ENCODE data around the gene PEX10. TPM values are rescaled to one million over a fixed set of nuclear protein-coding genes. Genes with fewer than 3 reads are reported as not detected.

The PEX10 gene
- total and polyA plus RNA-seq, 10 of the 15 experiments (the other 5 are each of a cell fraction or from before 2014, with no cell fraction given): 0.24 to 24.9 (median 16.8) TPM; not detected in 1

DNA sequence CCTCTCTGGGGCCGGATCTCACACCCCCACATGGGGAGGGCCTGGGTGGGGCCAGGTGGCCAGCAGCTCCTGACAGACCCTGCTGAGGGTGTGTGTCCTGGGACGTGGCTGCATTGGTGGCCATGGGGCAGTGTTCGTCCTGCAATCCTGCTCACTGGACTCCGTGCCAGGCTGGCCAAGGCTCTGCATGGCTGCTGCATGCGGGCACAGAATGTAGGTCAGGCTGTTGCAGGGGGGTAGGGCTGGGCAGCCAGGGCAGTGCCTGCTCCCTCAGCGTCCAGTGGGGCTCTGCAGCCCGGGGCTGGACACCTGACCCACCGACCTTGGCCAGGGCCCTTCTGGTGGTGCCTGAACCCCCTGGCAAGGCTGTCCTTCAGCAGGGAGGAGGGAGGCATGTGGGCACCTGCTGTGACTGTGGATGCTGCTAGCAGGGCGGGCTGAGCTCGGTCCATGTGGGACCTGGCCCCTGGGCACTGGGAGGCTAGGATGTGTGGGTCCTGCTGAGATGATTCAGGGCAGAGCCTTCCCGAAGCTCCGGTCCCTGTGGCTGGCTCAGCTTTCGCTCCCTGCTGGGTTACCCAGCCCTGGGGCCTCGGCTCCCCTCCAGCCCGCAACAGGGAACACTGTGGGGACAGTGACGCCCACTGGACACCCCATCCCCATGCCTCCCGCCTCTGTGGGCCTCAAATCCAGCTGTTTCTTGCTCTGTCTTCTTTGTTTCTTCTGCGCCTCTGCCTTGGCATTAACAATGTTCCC is 48.8 kb upstream of the PEX10 start:
- no peak overlapping the region for H2AFZ ChIP-seq (ENCODE audit: control insufficient read depth, low read depth, low read length)
- DNase-seq (ENCODE audit: low read depth, low spot score) (no peak), ATAC-seq (no peak), FAIRE-seq (no peak)
- H3K27ac ChIP-seq (ENCODE audit: control insufficient read depth, insufficient read depth): no peak overlapping the region
- ChIA-PET RAD21 (ENCODE audit: unreplicated experiment) (no interaction called here), POLR2A (no interaction called here), SMC1A (ENCODE audit: uncharacterized antibody, unreplicated experiment) (no interaction called here), CTCF (interaction anchor here (1.4 kb wide), 1 partner anchor 86 kb away, joined by 4 read pairs; no protein-coding TSS in a partner anchor)
- H3K9ac ChIP-seq (ENCODE audit: control insufficient read depth, insufficient read depth, low read length): no peak overlapping the region
- H3K79me2 ChIP-seq (ENCODE audit: control insufficient read depth, insufficient read depth, low read length): no peaks in the 10 kb centered on the region
- no peak for TF ChIP-seq FOXM1 (IDR thresholded peaks at IDR 0.05; ENCODE audit: low read depth, low read length)
- TF ChIP-seq CHD4 (IDR thresholded peaks at IDR 0.05): no peak
- no peak for TF ChIP-seq ETV6 (conservative IDR thresholded peaks at IDR 0.05 in 1 of 2, IDR thresholded peaks at IDR 0.05 in 1 of 2; ENCODE audit: borderline replicate concordance in 1 of 2, low read depth in 1 of 2)
- TF ChIP-seq, protein P1, sequence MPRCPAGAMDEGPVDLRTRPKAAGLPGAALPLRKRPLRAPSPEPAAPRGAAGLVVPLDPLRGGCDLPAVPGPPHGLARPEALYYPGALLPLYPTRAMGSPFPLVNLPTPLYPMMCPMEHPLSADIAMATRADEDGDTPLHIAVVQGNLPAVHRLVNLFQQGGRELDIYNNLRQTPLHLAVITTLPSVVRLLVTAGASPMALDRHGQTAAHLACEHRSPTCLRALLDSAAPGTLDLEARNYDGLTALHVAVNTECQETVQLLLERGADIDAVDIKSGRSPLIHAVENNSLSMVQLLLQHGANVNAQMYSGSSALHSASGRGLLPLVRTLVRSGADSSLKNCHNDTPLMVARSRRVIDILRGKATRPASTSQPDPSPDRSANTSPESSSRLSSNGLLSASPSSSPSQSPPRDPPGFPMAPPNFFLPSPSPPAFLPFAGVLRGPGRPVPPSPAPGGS (IDR thresholded peaks at IDR 0.05; ENCODE audit: borderline replicate concordance, insufficient read depth, low read depth, low read length, poor library complexity, severe bottlenecking): no peak
- TF ChIP-seq ZNF274 (IDR thresholded peaks at IDR 0.05; ENCODE audit: insufficient read depth, insufficient read length): no peak
- TF ChIP-seq ZSCAN29 (IDR thresholded peaks at IDR 0.05): no peak
- TF ChIP-seq NRF1 (conservative IDR thresholded peaks at IDR 0.05; ENCODE audit: low read depth, low read length): no peak
- no peak for TF ChIP-seq SMAD1 (IDR thresholded peaks at IDR 0.05; ENCODE audit: low read depth, partially characterized antibody)
- TF ChIP-seq RUNX3 (IDR thresholded peaks at IDR 0.05; ENCODE audit: low read length): no peak
- no peak for TF ChIP-seq MEF2B (IDR thresholded peaks at IDR 0.05; ENCODE audit: partially characterized antibody, poor library complexity, severe bottlenecking)
- no peak for TF ChIP-seq MXI1 (IDR thresholded peaks at IDR 0.05; ENCODE audit: low read depth, low read length)
- TF ChIP-seq, protein P2, sequence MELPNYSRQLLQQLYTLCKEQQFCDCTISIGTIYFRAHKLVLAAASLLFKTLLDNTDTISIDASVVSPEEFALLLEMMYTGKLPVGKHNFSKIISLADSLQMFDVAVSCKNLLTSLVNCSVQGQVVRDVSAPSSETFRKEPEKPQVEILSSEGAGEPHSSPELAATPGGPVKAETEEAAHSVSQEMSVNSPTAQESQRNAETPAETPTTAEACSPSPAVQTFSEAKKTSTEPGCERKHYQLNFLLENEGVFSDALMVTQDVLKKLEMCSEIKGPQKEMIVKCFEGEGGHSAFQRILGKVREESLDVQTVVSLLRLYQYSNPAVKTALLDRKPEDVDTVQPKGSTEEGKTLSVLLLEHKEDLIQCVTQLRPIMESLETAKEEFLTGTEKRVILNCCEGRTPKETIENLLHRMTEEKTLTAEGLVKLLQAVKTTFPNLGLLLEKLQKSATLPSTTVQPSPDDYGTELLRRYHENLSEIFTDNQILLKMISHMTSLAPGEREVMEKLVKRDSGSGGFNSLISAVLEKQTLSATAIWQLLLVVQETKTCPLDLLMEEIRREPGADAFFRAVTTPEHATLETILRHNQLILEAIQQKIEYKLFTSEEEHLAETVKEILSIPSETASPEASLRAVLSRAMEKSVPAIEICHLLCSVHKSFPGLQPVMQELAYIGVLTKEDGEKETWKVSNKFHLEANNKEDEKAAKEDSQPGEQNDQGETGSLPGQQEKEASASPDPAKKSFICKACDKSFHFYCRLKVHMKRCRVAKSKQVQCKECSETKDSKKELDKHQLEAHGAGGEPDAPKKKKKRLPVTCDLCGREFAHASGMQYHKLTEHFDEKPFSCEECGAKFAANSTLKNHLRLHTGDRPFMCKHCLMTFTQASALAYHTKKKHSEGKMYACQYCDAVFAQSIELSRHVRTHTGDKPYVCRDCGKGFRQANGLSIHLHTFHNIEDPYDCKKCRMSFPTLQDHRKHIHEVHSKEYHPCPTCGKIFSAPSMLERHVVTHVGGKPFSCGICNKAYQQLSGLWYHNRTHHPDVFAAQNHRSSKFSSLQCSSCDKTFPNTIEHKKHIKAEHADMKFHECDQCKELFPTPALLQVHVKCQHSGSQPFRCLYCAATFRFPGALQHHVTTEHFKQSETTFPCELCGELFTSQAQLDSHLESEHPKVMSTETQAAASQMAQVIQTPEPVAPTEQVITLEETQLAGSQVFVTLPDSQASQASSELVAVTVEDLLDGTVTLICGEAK (IDR thresholded peaks at IDR 0.05; ENCODE audit: borderline replicate concordance): no peak
- TF ChIP-seq NFYA (IDR thresholded peaks at IDR 0.05; ENCODE audit: borderline replicate concordance, low read depth, low read length): no peak
- no peak for TF ChIP-seq HDGF (IDR thresholded peaks at IDR 0.05)
- no peak for TF ChIP-seq RFX5 (IDR thresholded peaks at IDR 0.05; ENCODE audit: low read depth, low read length)
- H3K36me3 ChIP-seq (ENCODE audit: control insufficient read depth in 2 of 2, insufficient read depth in 2 of 2, low read length in 1 of 2): no peaks in the 10 kb centered on the region
- no peaks in the 10 kb centered on the region for H3K9me3 ChIP-seq (replicated peaks; ENCODE audit: control insufficient read depth, insufficient read depth, low read length)
- H3K4me1 ChIP-seq (ENCODE audit: control insufficient read depth, insufficient read depth, low read length): no peaks in the 10 kb centered on the region
- no peaks in the 10 kb centered on the region; a peak in 1 of 4 replicates for H3K27me3 ChIP-seq (replicated peaks in 1 of 2; ENCODE audit: control insufficient read depth in 2 of 2, insufficient read depth in 2 of 2, low read length in 1 of 2)
- H3K4me2 ChIP-seq (ENCODE audit: control insufficient read depth, insufficient read depth): no peak overlapping the region
- no TSS peak for BruUV-seq (replicated peaks)
- intact Hi-C loops (cut with micrococcal nuclease; ENCODE audit: unreplicated experiment): no loop called here
- no peaks in the 10 kb centered on the region for H4K20me1 ChIP-seq (ENCODE audit: control insufficient read depth, insufficient read depth)
- WGBS (ENCODE audit: insufficient coverage, insufficient replicate concordance, low lambda C conversion rate, missing lambda C conversion rate): 20% methylated on average over 18 of the region's 18 CpGs
- no peak overlapping the region for H3K4me3 ChIP-seq
- in situ Hi-C loops (cut with MboI): no loop called here
